ENCODE data around the gene AMFR.

Gene AMFR

GRCh38 chr16:56362706-56363105 is 62.6 kb downstream of the AMFR start:
- no peak for DNase-seq (ENCODE audit: low read depth, low spot score)

GRCh38 chr16:56362057-56362655 is 63.2 kb downstream of the AMFR start:
- DNase-seq (ENCODE audit: low read depth, low spot score) = no peak

- no peak for DNase-seq (ENCODE audit: low read depth, low spot score)
These were observed 65.0 kb downstream of the AMFR start for GRCh38 chr16:56360117-56361008.

- no peak for DNase-seq (ENCODE audit: low read depth, low spot score)
These were observed 67.5 kb downstream of the AMFR start for GRCh38 chr16:56357765-56358322.

- no peak for DNase-seq (ENCODE audit: low read depth, low spot score)
These were observed 68.0 kb downstream of the AMFR start for GRCh38 chr16:56357241-56357764.

- DNase-seq (ENCODE audit: low read depth, low spot score) = peak; percentile 7
These were observed 68.8 kb downstream of the AMFR start for GRCh38 chr16:56356276-56357240.

GRCh38 chr16:56355786-56356275 is 69.5 kb downstream of the AMFR start:
- DNase-seq (ENCODE audit: low read depth, low spot score) = no peak

GRCh38 chr16:56355221-56355620 is 70.1 kb downstream of the AMFR start:
- no peak for DNase-seq (ENCODE audit: low read depth, low spot score)

- DNase-seq (ENCODE audit: low read depth, low spot score) = no peak
These were observed 70.6 kb downstream of the AMFR start for GRCh38 chr16:56354746-56355145.

GRCh38 chr16:56354016-56354415 is 71.3 kb downstream of the AMFR start:
- DNase-seq (ENCODE audit: low read depth, low spot score) = no peak

- DNase-seq (ENCODE audit: low read depth, low spot score) = no peak
These were observed 72.1 kb downstream of the AMFR start for GRCh38 chr16:56353054-56353921.

GRCh38 chr16:56352351-56353053 is 72.8 kb downstream of the AMFR start:
- no peak for DNase-seq (ENCODE audit: low read depth, low spot score)

- DNase-seq (ENCODE audit: low read depth, low spot score) = no peak
These were observed 73.9 kb downstream of the AMFR start for GRCh38 chr16:56351481-56351880.

- no peak for DNase-seq (ENCODE audit: low read depth, low spot score)
These were observed 74.6 kb downstream of the AMFR start for GRCh38 chr16:56350491-56351405.

- no peak for DNase-seq (ENCODE audit: low read depth, low spot score)
These were observed 75.6 kb downstream of the AMFR start for GRCh38 chr16:56349711-56350161.

- DNase-seq (ENCODE audit: low read depth, low spot score) = no peak
These were observed 76.3 kb downstream of the AMFR start for GRCh38 chr16:56349086-56349415.

- no peak for DNase-seq (ENCODE audit: low read depth, low spot score)
These were observed 76.9 kb downstream of the AMFR start for GRCh38 chr16:56348168-56349085.
